ENCODE data around the gene KPNA3.
A peak's percentile ranks its signal among the peaks of the same experiment; 100 is the strongest.

KPNA3 gene

GRCh38 chr13:49833402-49833801 is 40.9 kb upstream of the KPNA3 start:
- ChIA-PET CTCF (no interaction called here), POLR2A (no interaction called here)
- Histone ChIP-seq H3K4me3 (ENCODE audit: control insufficient read depth in 1 of 7, extremely low read depth in 1 of 7, insufficient read depth in 4 of 7, low read depth in 2 of 7, low read length in 6 of 7) (no peak overlapping the region), H3K4me1 (ENCODE audit: control extremely low read depth in 1 of 4, control insufficient read depth in 4 of 4, insufficient read depth in 4 of 4, low read length in 3 of 4) (peaks cover 4 to 24% (median 16%) of the 10 kb centered on the region in 4 experiments), H3K27ac (ENCODE audit: insufficient read depth in 1 of 2, low read depth in 1 of 2, low read length in 2 of 2, poor library complexity in 1 of 2, severe bottlenecking in 2 of 2) (no peak overlapping the region), H3K9me3 (ENCODE audit: control extremely low read depth in 1 of 5, control insufficient read depth in 4 of 5, insufficient read depth in 2 of 5, low read depth in 1 of 5, low read length in 4 of 5) (peaks cover 0 to 7% (median 0%) of the 10 kb centered on the region in 5 experiments), H3K36me3 (ENCODE audit: control insufficient read depth in 4 of 4, insufficient read depth in 4 of 4, low read length in 3 of 4) (no peaks in the 10 kb centered on the region), H3K27me3 (replicated peaks in 2 of 5; ENCODE audit: control insufficient read depth in 4 of 5, insufficient read depth in 5 of 5, low read length in 4 of 5) (no peaks in the 10 kb centered on the region)
- peak in 1 of 3 donors; percentile 41 for DNase-seq
- 96% methylated on average over 4 of the region's 5 CpGs for WGBS (ENCODE audit: insufficient coverage)

GRCh38 chr13:49831455-49831854 is 39.0 kb upstream of the KPNA3 start:
- H3K4me1 ChIP-seq (ENCODE audit: control extremely low read depth in 1 of 4, control insufficient read depth in 4 of 4, insufficient read depth in 4 of 4, low read length in 3 of 4): peaks cover 4 to 33% (median 17%) of the 10 kb centered on the region in 4 experiments
- 18% methylated on average over 3 of the region's 4 CpGs for WGBS (ENCODE audit: insufficient coverage)
- peak overlapping the region in 1 of 7 experiments; percentile 16 for H3K4me3 ChIP-seq (ENCODE audit: control insufficient read depth in 1 of 7, extremely low read depth in 1 of 7, insufficient read depth in 4 of 7, low read depth in 2 of 7, low read length in 6 of 7)
- H3K27ac ChIP-seq (ENCODE audit: insufficient read depth in 1 of 2, low read depth in 1 of 2, low read length in 2 of 2, poor library complexity in 1 of 2, severe bottlenecking in 2 of 2): no peak overlapping the region
- ChIA-PET CTCF (interaction anchor here (1.1 to 2.2 kb wide), 4 partner anchors 13 to 40 kb away, joined by 3 to 6 read pairs (median 4); no protein-coding TSS in a partner anchor), POLR2A (interaction anchor here (1.1 to 1.4 kb wide), 2 partner anchors 39 to 60 kb away, joined by 4 read pairs; partner anchors contain the start of gene KPNA3)
- DNase-seq: peak in 2 of 3 donors; percentile 51 to 68
- no peaks in the 10 kb centered on the region for H3K36me3 ChIP-seq (ENCODE audit: control insufficient read depth in 4 of 4, insufficient read depth in 4 of 4, low read length in 3 of 4)
- no peaks in the 10 kb centered on the region for H3K27me3 ChIP-seq (replicated peaks in 2 of 5; ENCODE audit: control insufficient read depth in 4 of 5, insufficient read depth in 5 of 5, low read length in 4 of 5)
- H3K9me3 ChIP-seq (ENCODE audit: control extremely low read depth in 1 of 5, control insufficient read depth in 4 of 5, insufficient read depth in 2 of 5, low read depth in 1 of 5, low read length in 4 of 5): peaks cover 0 to 7% (median 0%) of the 10 kb centered on the region in 5 experiments

- CTCF ChIA-PET: interaction anchor here (0.7 to 2.2 kb wide), 5 partner anchors 13 to 40 kb away, joined by 3 to 6 read pairs (median 4); no protein-coding TSS in a partner anchor
- POLR2A ChIA-PET: interaction anchor here (1.1 to 1.4 kb wide), 2 partner anchors 38 to 59 kb away, joined by 4 read pairs; partner anchors contain the start of gene KPNA3
- Histone ChIP-seq H3K36me3 (ENCODE audit: control insufficient read depth in 4 of 4, insufficient read depth in 4 of 4, low read length in 3 of 4) (no peaks in the 10 kb centered on the region), H3K4me1 (ENCODE audit: control extremely low read depth in 1 of 4, control insufficient read depth in 4 of 4, insufficient read depth in 4 of 4, low read length in 3 of 4) (peaks cover 4 to 33% (median 18%) of the 10 kb centered on the region in 4 experiments), H3K27me3 (replicated peaks in 2 of 5; ENCODE audit: control insufficient read depth in 4 of 5, insufficient read depth in 5 of 5, low read length in 4 of 5) (no peaks in the 10 kb centered on the region), H3K27ac (ENCODE audit: insufficient read depth in 1 of 2, low read depth in 1 of 2, low read length in 2 of 2, poor library complexity in 1 of 2, severe bottlenecking in 2 of 2) (no peak overlapping the region), H3K4me3 (ENCODE audit: control insufficient read depth in 1 of 7, extremely low read depth in 1 of 7, insufficient read depth in 4 of 7, low read depth in 2 of 7, low read length in 6 of 7) (no peak overlapping the region), H3K9me3 (ENCODE audit: control extremely low read depth in 1 of 5, control insufficient read depth in 4 of 5, insufficient read depth in 2 of 5, low read depth in 1 of 5, low read length in 4 of 5) (peaks cover 0 to 7% (median 0%) of the 10 kb centered on the region in 5 experiments)
- WGBS (ENCODE audit: insufficient coverage): 14% methylated on average over 1 of the region's 3 CpGs
- DNase-seq: peak in 2 of 3 donors; percentile 35 to 51
Observed at GRCh38 chr13:49830721-49831120, 38.2 kb upstream of the KPNA3 start.

- Histone ChIP-seq H3K9me3 (ENCODE audit: control extremely low read depth in 1 of 5, control insufficient read depth in 4 of 5, insufficient read depth in 2 of 5, low read depth in 1 of 5, low read length in 4 of 5) (peaks cover 0 to 7% (median 0%) of the 10 kb centered on the region in 5 experiments), H3K4me1 (ENCODE audit: control extremely low read depth in 1 of 4, control insufficient read depth in 4 of 4, insufficient read depth in 4 of 4, low read length in 3 of 4) (peaks cover 4 to 33% (median 18%) of the 10 kb centered on the region in 4 experiments), H3K4me3 (ENCODE audit: control insufficient read depth in 1 of 7, extremely low read depth in 1 of 7, insufficient read depth in 4 of 7, low read depth in 2 of 7, low read length in 6 of 7) (no peak overlapping the region), H3K27me3 (replicated peaks in 2 of 5; ENCODE audit: control insufficient read depth in 4 of 5, insufficient read depth in 5 of 5, low read length in 4 of 5) (no peaks in the 10 kb centered on the region), H3K27ac (ENCODE audit: insufficient read depth in 1 of 2, low read depth in 1 of 2, low read length in 2 of 2, poor library complexity in 1 of 2, severe bottlenecking in 2 of 2) (no peak overlapping the region), H3K36me3 (ENCODE audit: control insufficient read depth in 4 of 4, insufficient read depth in 4 of 4, low read length in 3 of 4) (no peaks in the 10 kb centered on the region)
- no peak for DNase-seq
- ChIA-PET CTCF (interaction anchor here (1.3 kb wide), 1 partner anchor 16 kb away, joined by 5 read pairs; no protein-coding TSS in a partner anchor), POLR2A (no interaction called here)
- WGBS (ENCODE audit: insufficient coverage): 100% methylated on average over 2 of the region's 2 CpGs
Observed at GRCh38 chr13:49829715-49830114, 37.2 kb upstream of the KPNA3 start.

- no peaks in the 10 kb centered on the region for H3K36me3 ChIP-seq (ENCODE audit: control insufficient read depth in 4 of 4, insufficient read depth in 4 of 4, low read length in 3 of 4)
- peaks cover 4 to 33% (median 18%) of the 10 kb centered on the region in 4 experiments for H3K4me1 ChIP-seq (ENCODE audit: control extremely low read depth in 1 of 4, control insufficient read depth in 4 of 4, insufficient read depth in 4 of 4, low read length in 3 of 4)
- DNase-seq: peak; percentile 51 to 83 (median 81)
- peak overlapping the region in 1 of 7 experiments; percentile 33 for H3K4me3 ChIP-seq (ENCODE audit: control insufficient read depth in 1 of 7, extremely low read depth in 1 of 7, insufficient read depth in 4 of 7, low read depth in 2 of 7, low read length in 6 of 7)
- H3K27ac ChIP-seq (ENCODE audit: insufficient read depth in 1 of 2, low read depth in 1 of 2, low read length in 2 of 2, poor library complexity in 1 of 2, severe bottlenecking in 2 of 2): no peak overlapping the region
- H3K27me3 ChIP-seq (replicated peaks in 2 of 5; ENCODE audit: control insufficient read depth in 4 of 5, insufficient read depth in 5 of 5, low read length in 4 of 5): no peaks in the 10 kb centered on the region
- WGBS (ENCODE audit: insufficient coverage): 0% methylated on average over 1 of the region's 2 CpGs
- ChIA-PET POLR2A (interaction anchor here (0.7 kb wide), 1 partner anchor 16 kb away, joined by 4 read pairs; no protein-coding TSS in a partner anchor), CTCF (interaction anchor here (1.2 to 1.3 kb wide), 2 partner anchors 10 to 18 kb away, joined by 3 to 5 read pairs; no protein-coding TSS in a partner anchor)
- H3K9me3 ChIP-seq (ENCODE audit: control extremely low read depth in 1 of 5, control insufficient read depth in 4 of 5, insufficient read depth in 2 of 5, low read depth in 1 of 5, low read length in 4 of 5): peaks cover 0 to 7% (median 0%) of the 10 kb centered on the region in 5 experiments
Observed at GRCh38 chr13:49828453-49828852, 36.0 kb upstream of the KPNA3 start.

- no peak for DNase-seq
- peaks cover 4 to 33% (median 18%) of the 10 kb centered on the region in 4 experiments for H3K4me1 ChIP-seq (ENCODE audit: control extremely low read depth in 1 of 4, control insufficient read depth in 4 of 4, insufficient read depth in 4 of 4, low read length in 3 of 4)
- no peaks in the 10 kb centered on the region for H3K27me3 ChIP-seq (replicated peaks in 2 of 5; ENCODE audit: control insufficient read depth in 4 of 5, insufficient read depth in 5 of 5, low read length in 4 of 5)
- ChIA-PET CTCF (interaction anchor here (1.2 kb wide), 1 partner anchor 9 kb away, joined by 3 read pairs; no protein-coding TSS in a partner anchor), POLR2A (no interaction called here)
- WGBS (ENCODE audit: insufficient coverage): 97% methylated on average over 3 of the region's 3 CpGs
- no peaks in the 10 kb centered on the region for H3K36me3 ChIP-seq (ENCODE audit: control insufficient read depth in 4 of 4, insufficient read depth in 4 of 4, low read length in 3 of 4)
- no peak overlapping the region for H3K27ac ChIP-seq (ENCODE audit: insufficient read depth in 1 of 2, low read depth in 1 of 2, low read length in 2 of 2, poor library complexity in 1 of 2, severe bottlenecking in 2 of 2)
- no peak overlapping the region for H3K4me3 ChIP-seq (ENCODE audit: control insufficient read depth in 1 of 7, extremely low read depth in 1 of 7, insufficient read depth in 4 of 7, low read depth in 2 of 7, low read length in 6 of 7)
- H3K9me3 ChIP-seq (ENCODE audit: control extremely low read depth in 1 of 5, control insufficient read depth in 4 of 5, insufficient read depth in 2 of 5, low read depth in 1 of 5, low read length in 4 of 5): peaks cover 0 to 7% (median 0%) of the 10 kb centered on the region in 5 experiments
Observed at GRCh38 chr13:49827891-49828290, 35.4 kb upstream of the KPNA3 start.

DNA sequence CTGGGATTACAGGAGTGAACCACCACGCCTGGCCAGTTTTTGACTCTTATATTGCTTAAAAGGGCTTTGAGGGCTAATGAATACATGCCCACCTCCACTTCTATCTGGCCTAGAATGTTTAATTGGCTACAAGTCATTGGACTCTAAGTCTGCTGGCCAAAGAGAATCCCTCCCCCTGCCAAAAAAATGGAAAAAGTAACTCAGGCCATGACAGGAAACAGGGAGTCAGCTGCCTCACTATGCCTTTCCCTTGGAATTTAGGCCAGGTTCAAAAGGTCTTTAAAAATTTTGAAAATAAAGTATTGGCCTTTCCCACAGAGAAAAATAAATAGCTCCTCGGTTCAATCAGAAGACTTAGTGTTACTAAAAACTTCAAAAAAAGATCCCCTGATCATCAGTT is 34.9 kb upstream of the KPNA3 start:
- Histone ChIP-seq H3K27ac (ENCODE audit: insufficient read depth in 1 of 2, low read depth in 1 of 2, low read length in 2 of 2, poor library complexity in 1 of 2, severe bottlenecking in 2 of 2) (no peak overlapping the region), H3K4me1 (ENCODE audit: control extremely low read depth in 1 of 4, control insufficient read depth in 4 of 4, insufficient read depth in 4 of 4, low read length in 3 of 4) (peaks cover 4 to 33% (median 18%) of the 10 kb centered on the region in 4 experiments), H3K9me3 (ENCODE audit: control extremely low read depth in 1 of 5, control insufficient read depth in 4 of 5, insufficient read depth in 2 of 5, low read depth in 1 of 5, low read length in 4 of 5) (peaks cover 0 to 7% (median 0%) of the 10 kb centered on the region in 5 experiments), H3K4me3 (ENCODE audit: control insufficient read depth in 1 of 7, extremely low read depth in 1 of 7, insufficient read depth in 4 of 7, low read depth in 2 of 7, low read length in 6 of 7) (no peak overlapping the region), H3K27me3 (replicated peaks in 2 of 5; ENCODE audit: control insufficient read depth in 4 of 5, insufficient read depth in 5 of 5, low read length in 4 of 5) (no peaks in the 10 kb centered on the region), H3K36me3 (ENCODE audit: control insufficient read depth in 4 of 4, insufficient read depth in 4 of 4, low read length in 3 of 4) (no peaks in the 10 kb centered on the region)
- DNase-seq: no peak
- ChIA-PET CTCF (interaction anchor here (1.2 to 2.5 kb wide), 2 partner anchors 9 to 11 kb away, joined by 3 to 6 read pairs; no protein-coding TSS in a partner anchor), POLR2A (no interaction called here)
- no CpG with 5 or more reads among the region's 2 CpGs for WGBS (ENCODE audit: insufficient coverage)

Data from common myeloid progenitor, CD34-positive (primary cell).